Measurements from ENCODE around the gene FPGT.

GRCh38 chr1:74160046-74160445, 38.0 kb upstream of the FPGT start:
- TF ChIP-seq CTCF (IDR thresholded peaks at IDR 0.05 in 2 of 3, conservative IDR thresholded peaks at IDR 0.05 in 1 of 3; ENCODE audit: borderline replicate concordance in 1 of 3, insufficient read depth in 1 of 3, low read depth in 2 of 3, low read length in 2 of 3) (no peak), EZH2 (IDR thresholded peaks at IDR 0.05) (no peak), POLR2AphosphoS5 (IDR thresholded peaks at IDR 0.05; ENCODE audit: low read depth, low read length) (no peak)

Data from HCT116 (cell line).